Amniotic stem cell (primary cell): ENCODE measurements around the gene ARRB1.
"Not testable (repeated sequence)": the region's sequence is repeated elsewhere in the genome, so short reads cannot be mapped to it uniquely, and the experiment has no call there.

Experiments
- DNase-seq: peaks from one replicate; lab custom pipeline; 2025; lab: John Stamatoyannopoulos, UW

ARRB1 gene

GRCh38 chr11:75351541-75351790 is at the start of gene ARRB1:
Gene ARRB1 (minus strand): TSS chr11:75351661. CDS start chr11:75351607, 54 bp downstream.
- no peak for DNase-seq

GRCh38 chr11:75400146-75400865 is 48.8 kb upstream of the ARRB1 start:
- DNase-seq, result no peak

GRCh38 chr11:75399344-75400145 is 48.1 kb upstream of the ARRB1 start, which contains the start of gene RPS3:
Gene RPS3 (plus strand): TSS chr11:75399518. CDS start chr11:75399548, 30 bp downstream.
- peak; percentile 91 for DNase-seq

GRCh38 chr11:75398906-75399305 is 47.4 kb upstream of the ARRB1 start:
- no peak for DNase-seq

- no peak for DNase-seq
These were observed 42.8 kb upstream of the ARRB1 start for GRCh38 chr11:75394085-75394840.

GRCh38 chr11:75389925-75390324 is 38.5 kb upstream of the ARRB1 start:
- DNase-seq, result no peak

GRCh38 chr11:75389276-75389605 is 37.8 kb upstream of the ARRB1 start:
- DNase-seq, result no peak

GRCh38 chr11:75388386-75389275 is 37.2 kb upstream of the ARRB1 start:
- DNase-seq, result peak; percentile 29

GRCh38 chr11:75387736-75388294 is 36.4 kb upstream of the ARRB1 start:
- DNase-seq, result no peak

GRCh38 chr11:75386942-75387630 is 35.6 kb upstream of the ARRB1 start:
- no peak for DNase-seq

GRCh38 chr11:75384438-75385080 is 33.1 kb upstream of the ARRB1 start:
- peak; percentile 37 for DNase-seq

GRCh38 chr11:75383246-75383645 is 31.8 kb upstream of the ARRB1 start:
- DNase-seq, result no peak

GRCh38 chr11:75380716-75381420 is 29.4 kb upstream of the ARRB1 start:
- DNase-seq, result no peak

- DNase-seq, result no peak
These were observed 28.8 kb upstream of the ARRB1 start for GRCh38 chr11:75380245-75380644.

- DNase-seq, result not testable (repeated sequence)
These were observed 27.3 kb upstream of the ARRB1 start for GRCh38 chr11:75378776-75379175.

GRCh38 chr11:75376175-75376574 is 24.7 kb upstream of the ARRB1 start:
- DNase-seq, result no peak

- DNase-seq, result no peak
These were observed 24.2 kb upstream of the ARRB1 start for GRCh38 chr11:75375626-75376025.

- no peak for DNase-seq
These were observed 23.2 kb upstream of the ARRB1 start for GRCh38 chr11:75374646-75375045.

- DNase-seq, result no peak
These were observed 21.7 kb upstream of the ARRB1 start for GRCh38 chr11:75373201-75373600.
